Activated CD4-positive, alpha-beta T cell treated with anti-CD3 and anti-CD28 coated beads, Interleukin-2, amount 10 ng/mL, durations not matched to agents 7 days and 5 days (primary cell): ENCODE data around the gene CLEC4F. TPM values are rescaled to one million over a fixed set of nuclear protein-coding genes. Genes with fewer than 3 reads are reported as not detected.

Source experiments
- CTCF ChIA-PET: fragments of 350-600 bp; sonication (Branson Sonifier 250); formaldehyde crosslinking; loops from one replicate; lab custom pipeline; 2021; ENCODE audit warnings: antibody characterized with exemption; lab: Charles Lee
- POLR2A ChIA-PET: fragments of 350-600 bp; sonication (Branson Sonifier 250); formaldehyde crosslinking; loops from one replicate; lab custom pipeline; 2021; ENCODE audit warnings: antibody characterized with exemption; lab: Charles Lee
- DNase-seq: peaks from one replicate; pipeline ENCODE4 v3.0.0-alpha.2; 2020
- H3K27ac Mint-ChIP-seq: one replicate; pipeline ENCODE4 v1.8.0; 2021; ENCODE audit warnings: mild to moderate bottlenecking, moderate library complexity, mixed read lengths
- H3K27me3 Mint-ChIP-seq: one replicate; pipeline ENCODE4 v1.8.0; 2021; ENCODE audit warnings: mixed read lengths
- H3K36me3 Mint-ChIP-seq: one replicate; pipeline ENCODE4 v1.8.0; 2021; ENCODE audit warnings: low read depth, mixed read lengths
- H3K4me1 Mint-ChIP-seq: one replicate; pipeline ENCODE4 v1.8.0; 2021; ENCODE audit warnings: mixed read lengths
- H3K4me3 Mint-ChIP-seq: one replicate; pipeline ENCODE4 v1.8.0; 2021; ENCODE audit warnings: mild to moderate bottlenecking, moderate library complexity, mixed read lengths
- H3K9me3 Mint-ChIP-seq: one replicate; pipeline ENCODE4 v1.8.0; 2021; ENCODE audit warnings: mixed read lengths
- total RNA-seq, 2 experiments: library from RNA; stranded (reverse); gene quantifications; one replicate each; pipeline ENCODE4 v1.2.3, GENCODE V29; 2021

Gene CLEC4F
- total RNA-seq = not detected

GRCh38 chr2:70820499-70820898 is at the start of gene CLEC4F:
Gene CLEC4F (minus strand): TSS chr2:70820599. CDS start chr2:70820523, 76 bp downstream.
- no peak within 1 kb of the TSS for H3K4me3 Mint-ChIP-seq
- POLR2A ChIA-PET = no interaction called here
- no peak for DNase-seq
- peaks cover 3% of the 10 kb centered on the region for H3K36me3 Mint-ChIP-seq
- H3K9me3 Mint-ChIP-seq = no peaks in the 10 kb centered on the region
- H3K4me1 Mint-ChIP-seq = peaks cover 16% of the 10 kb centered on the region
- peaks cover 2% of the 10 kb centered on the region for H3K27me3 Mint-ChIP-seq
- H3K27ac Mint-ChIP-seq = no peak within 1 kb of the TSS
- CTCF ChIA-PET = no interaction called here

GRCh38 chr2:70868970-70869369 is 48.6 kb upstream of the CLEC4F start:
- POLR2A ChIA-PET = no interaction called here

GRCh38 chr2:70861777-70862625 is 41.6 kb upstream of the CLEC4F start:
- POLR2A ChIA-PET = no interaction called here
- peaks cover 54% of the 10 kb centered on the region for H3K27me3 Mint-ChIP-seq
- H3K27ac Mint-ChIP-seq = no peak overlapping the region
- H3K9me3 Mint-ChIP-seq = no peaks in the 10 kb centered on the region
- no peak overlapping the region for H3K4me3 Mint-ChIP-seq
- no peaks in the 10 kb centered on the region for H3K36me3 Mint-ChIP-seq
- DNase-seq = peak; percentile 76
- CTCF ChIA-PET = interaction anchor here (1.3 to 3.0 kb wide), 2 partner anchors 11 kb away, joined by 4 to 17 read pairs; no protein-coding TSS in a partner anchor
- peaks cover 2% of the 10 kb centered on the region for H3K4me1 Mint-ChIP-seq

More at GRCh38 chr2:70868970-70869369, 48.6 kb upstream of the CLEC4F start:
- Mint-ChIP-seq H3K27me3 (peaks cover 23% of the 10 kb centered on the region), H3K27ac (no peak overlapping the region), H3K4me1 (peaks cover 3% of the 10 kb centered on the region), H3K36me3 (no peaks in the 10 kb centered on the region), H3K4me3 (no peak overlapping the region), H3K9me3 (no peaks in the 10 kb centered on the region)
- CTCF ChIA-PET = interaction anchor here (1.3 to 3.8 kb wide), 3 partner anchors 13 to 79 kb away, joined by 3 to 25 read pairs (median 4); no protein-coding TSS in a partner anchor
- no peak for DNase-seq

GRCh38 chr2:70855667-70856066 is 35.3 kb upstream of the CLEC4F start:
- Mint-ChIP-seq H3K36me3 (no peaks in the 10 kb centered on the region), H3K27ac (no peak overlapping the region), H3K9me3 (no peaks in the 10 kb centered on the region), H3K4me3 (no peak overlapping the region), H3K27me3 (peaks cover 32% of the 10 kb centered on the region), H3K4me1 (peaks cover 24% of the 10 kb centered on the region)
- CTCF ChIA-PET = interaction anchor here (1.6 kb wide), 2 partner anchors 14 to 92 kb away, joined by 3 to 4 read pairs; no protein-coding TSS in a partner anchor
- no peak for DNase-seq
- POLR2A ChIA-PET = no interaction called here

- DNase-seq = no peak
- Mint-ChIP-seq H3K9me3 (no peaks in the 10 kb centered on the region), H3K4me3 (no peak overlapping the region), H3K27me3 (peaks cover 22% of the 10 kb centered on the region), H3K27ac (no peak overlapping the region), H3K36me3 (no peaks in the 10 kb centered on the region), H3K4me1 (peaks cover 27% of the 10 kb centered on the region)
- POLR2A ChIA-PET = no interaction called here
- CTCF ChIA-PET = no interaction called here
Observed at GRCh38 chr2:70854411-70854810, 34.0 kb upstream of the CLEC4F start.

- DNase-seq = no peak
- Mint-ChIP-seq H3K27ac (no peak overlapping the region), H3K4me1 (peaks cover 27% of the 10 kb centered on the region), H3K36me3 (no peaks in the 10 kb centered on the region), H3K27me3 (peaks cover 9% of the 10 kb centered on the region), H3K4me3 (no peak overlapping the region), H3K9me3 (no peaks in the 10 kb centered on the region)
- POLR2A ChIA-PET = no interaction called here
- CTCF ChIA-PET = interaction anchor here (0.9 to 1.7 kb wide), 3 partner anchors 12 to 95 kb away, joined by 3 to 5 read pairs (median 4); no protein-coding TSS in a partner anchor
Observed at GRCh38 chr2:70852824-70853223, 32.4 kb upstream of the CLEC4F start.

GRCh38 chr2:70851704-70852103 is 31.3 kb upstream of the CLEC4F start:
- CTCF ChIA-PET = interaction anchor here (0.7 to 1.7 kb wide), 4 partner anchors 10 to 97 kb away, joined by 3 to 5 read pairs (median 4); no protein-coding TSS in a partner anchor

GRCh38 chr2:70850925-70851324 is 30.5 kb upstream of the CLEC4F start:
- ChIA-PET CTCF (interaction anchor here (1.2 to 1.7 kb wide), 3 partner anchors 12 to 123 kb away, joined by 3 to 5 read pairs (median 4); no protein-coding TSS in a partner anchor), POLR2A (no interaction called here)
- Mint-ChIP-seq H3K4me1 (peaks cover 27% of the 10 kb centered on the region), H3K36me3 (no peaks in the 10 kb centered on the region), H3K4me3 (no peak overlapping the region), H3K27ac (peak overlapping the region; percentile 42), H3K9me3 (no peaks in the 10 kb centered on the region), H3K27me3 (no peaks in the 10 kb centered on the region)
- DNase-seq = no peak

More at GRCh38 chr2:70851704-70852103, 31.3 kb upstream of the CLEC4F start:
- H3K27me3 Mint-ChIP-seq = peaks cover 3% of the 10 kb centered on the region
- peak overlapping the region; percentile 15 for H3K4me3 Mint-ChIP-seq
- H3K27ac Mint-ChIP-seq = peak overlapping the region; percentile 36
- peak; percentile 46 for DNase-seq
- POLR2A ChIA-PET = no interaction called here
- H3K4me1 Mint-ChIP-seq = peaks cover 27% of the 10 kb centered on the region
- no peaks in the 10 kb centered on the region for H3K9me3 Mint-ChIP-seq
- H3K36me3 Mint-ChIP-seq = no peaks in the 10 kb centered on the region

GRCh38 chr2:70842401-70842800 is 22.0 kb upstream of the CLEC4F start:
- ChIA-PET CTCF (interaction anchor here (1.7 kb wide), 1 partner anchor 28 kb away, joined by 4 read pairs; no protein-coding TSS in a partner anchor), POLR2A (no interaction called here)
- peaks cover 4% of the 10 kb centered on the region for H3K27me3 Mint-ChIP-seq
- H3K36me3 Mint-ChIP-seq = no peaks in the 10 kb centered on the region
- DNase-seq = no peak
- H3K9me3 Mint-ChIP-seq = no peaks in the 10 kb centered on the region
- no peak overlapping the region for H3K4me3 Mint-ChIP-seq
- no peaks in the 10 kb centered on the region for H3K4me1 Mint-ChIP-seq
- no peak overlapping the region for H3K27ac Mint-ChIP-seq

GRCh38 chr2:70837980-70838925 is 17.9 kb upstream of the CLEC4F start:
- POLR2A ChIA-PET = interaction anchor here (0.6 kb wide), 1 partner anchor 1373 kb away, joined by 3 read pairs; no protein-coding TSS in a partner anchor
- DNase-seq = no peak
- Mint-ChIP-seq H3K4me3 (no peak overlapping the region), H3K4me1 (no peaks in the 10 kb centered on the region), H3K36me3 (no peaks in the 10 kb centered on the region), H3K27me3 (peaks cover 3% of the 10 kb centered on the region), H3K9me3 (no peaks in the 10 kb centered on the region), H3K27ac (no peak overlapping the region)
- CTCF ChIA-PET = no interaction called here

- no peak within 1 kb of the TSS for H3K4me3 Mint-ChIP-seq
- CTCF ChIA-PET = interaction anchor here (1.0 kb wide), 1 partner anchor 126 kb away, joined by 3 read pairs; no protein-coding TSS in a partner anchor
Observed at GRCh38 chr2:70835643-70836042, 15.2 kb upstream of the CLEC4F start, which contains the start of gene CD207. Gene CD207 (minus strand): TSS chr2:70835816. CDS start chr2:70835776, 40 bp downstream.

GRCh38 chr2:70834881-70835280 is 14.5 kb upstream of the CLEC4F start:
- ChIA-PET POLR2A (no interaction called here), CTCF (no interaction called here)
- no peak overlapping the region for H3K27ac Mint-ChIP-seq
- no peaks in the 10 kb centered on the region for H3K9me3 Mint-ChIP-seq
- no peaks in the 10 kb centered on the region for H3K4me1 Mint-ChIP-seq
- H3K27me3 Mint-ChIP-seq = no peaks in the 10 kb centered on the region
- H3K4me3 Mint-ChIP-seq = no peak overlapping the region
- no peak for DNase-seq
- H3K36me3 Mint-ChIP-seq = no peaks in the 10 kb centered on the region

More at GRCh38 chr2:70835643-70836042, 15.2 kb upstream of the CLEC4F start, which contains the start of gene CD207:
- Mint-ChIP-seq H3K27ac (no peak within 1 kb of the TSS), H3K36me3 (no peaks in the 10 kb centered on the region), H3K9me3 (no peaks in the 10 kb centered on the region), H3K27me3 (peaks cover 1% of the 10 kb centered on the region), H3K4me1 (no peaks in the 10 kb centered on the region)
- POLR2A ChIA-PET = no interaction called here
- DNase-seq = no peak
